Trophoblast cell (in vitro differentiated cells and primary cell): Measurements from ENCODE around the gene ZNF462.

ENCODE experiments used
- DNase-seq, 2 donors: peaks; one replicate each; pipeline ENCODE4 v3.0.0-alpha.2; 2016
- H2AFZ ChIP-seq: 2 replicates; pipeline ENCODE4 v1.6.1; 2013; ENCODE audit warnings: low read length, moderate library complexity, mild to moderate bottlenecking; ENCODE audit not compliant: insufficient read depth, poor library complexity
- H2AK5ac ChIP-seq: 2 replicates; pipeline ENCODE4 v1.6.1; 2013; ENCODE audit warnings: mild to moderate bottlenecking, low read length
- H2BK120ac ChIP-seq: 2 replicates; pipeline ENCODE4 v1.6.1; 2013; ENCODE audit warnings: low read length, mild to moderate bottlenecking, moderate library complexity; ENCODE audit not compliant: insufficient read depth, poor library complexity
- H2BK12ac ChIP-seq: 2 replicates; pipeline ENCODE4 v1.6.1; 2013; ENCODE audit warnings: mild to moderate bottlenecking, low read length, moderate library complexity
- H2BK5ac ChIP-seq: 2 replicates; pipeline ENCODE4 v1.6.1; 2013; ENCODE audit warnings: low read length, low read depth, moderate library complexity, mild to moderate bottlenecking; ENCODE audit not compliant: poor library complexity
- H3K14ac ChIP-seq: 2 replicates; pipeline ENCODE4 v1.6.1; 2013; ENCODE audit warnings: mild to moderate bottlenecking, low read length
- H3K18ac ChIP-seq: 2 replicates; pipeline ENCODE4 v1.6.1; 2013; ENCODE audit warnings: mild to moderate bottlenecking, low read length
- H3K23ac ChIP-seq: 2 replicates; pipeline ENCODE4 v1.6.1; 2013; ENCODE audit warnings: low read length
- H3K27ac ChIP-seq: 2 replicates; pipeline ENCODE4 v1.5.1; 2013; ENCODE audit warnings: low read depth, mild to moderate bottlenecking, inconsistent platforms, low read length, moderate library complexity
- H3K27me3 ChIP-seq: 2 replicates; pipeline ENCODE4 v1.6.1; 2013; ENCODE audit warnings: inconsistent platforms, mild to moderate bottlenecking, low read length, moderate library complexity; ENCODE audit not compliant: insufficient read depth
- H3K36me3 ChIP-seq, 2 experiments: 1 replicate in 1 of 2; 2 replicates in 1 of 2; pipeline ENCODE4 v1.6.1; 2013; ENCODE audit warnings: low read length in 2 of 2, mild to moderate bottlenecking in 2 of 2, moderate library complexity in 1 of 2; ENCODE audit not compliant: insufficient read depth in 2 of 2, control insufficient read depth in 1 of 2
- H3K4ac ChIP-seq: 2 replicates; pipeline ENCODE4 v1.6.1; 2013; ENCODE audit warnings: low read depth, mild to moderate bottlenecking, low read length, moderate library complexity
- H3K4me1 ChIP-seq, 2 experiments: 1 replicate in 1 of 2; 2 replicates in 1 of 2; pipeline ENCODE4 v1.6.1; 2013; ENCODE audit warnings: low read length in 2 of 2, mild to moderate bottlenecking in 2 of 2, moderate library complexity in 1 of 2; ENCODE audit not compliant: insufficient read depth in 2 of 2, control insufficient read depth in 1 of 2
- H3K4me2 ChIP-seq: 2 replicates; pipeline ENCODE4 v1.6.1; 2013; ENCODE audit warnings: inconsistent platforms, mild to moderate bottlenecking, low read length, moderate library complexity
- H3K4me3 ChIP-seq: 2 replicates; pipeline ENCODE4 v1.5.1; 2013; ENCODE audit warnings: mild to moderate bottlenecking, low read depth, low read length, inconsistent platforms
- H3K79me1 ChIP-seq: one replicate; pipeline ENCODE4 v1.6.1; 2013; ENCODE audit warnings: low read length
- H3K79me2 ChIP-seq: 2 replicates; pipeline ENCODE4 v1.6.1; 2013; ENCODE audit warnings: low read length, mild to moderate bottlenecking; ENCODE audit not compliant: control insufficient read depth, insufficient read depth, poor library complexity
- H3K9ac ChIP-seq: 2 replicates; pipeline ENCODE4 v1.6.1; 2013; ENCODE audit warnings: mild to moderate bottlenecking, low read length
- H3K9me3 ChIP-seq: 2 replicates; pipeline ENCODE4 v1.6.1; 2013; ENCODE audit warnings: low read depth, mild to moderate bottlenecking, control low read depth, inconsistent platforms, low read length; ENCODE audit not compliant: insufficient read depth
- H4K12ac ChIP-seq: 2 replicates; pipeline ENCODE4 v1.6.1; 2013; ENCODE audit warnings: low read depth, mild to moderate bottlenecking, low read length, moderate library complexity
- H4K8ac ChIP-seq: 2 replicates; pipeline ENCODE4 v1.6.1; 2013; ENCODE audit warnings: low read depth, mild to moderate bottlenecking, low read length, moderate library complexity
- H4K91ac ChIP-seq: one replicate; pipeline ENCODE4 v1.6.1; 2013; ENCODE audit warnings: low read depth, mild to moderate bottlenecking, low read length, moderate library complexity
- WGBS: extraction: QIAGEN DNeasy Blood & Tissue Kit; methylation state at CpG from one replicate; pipeline ENCODE4 v1.1.7; 2013; ENCODE audit warnings: missing lambda C conversion rate; ENCODE audit not compliant: insufficient read length, insufficient coverage; ENCODE audit errors: extremely low coverage; 5-methylcytosine and 5-hydroxymethylcytosine counted together

ZNF462 gene

GRCh38 chr9:106869028-106869427 lies 6.1 kb downstream of the ZNF462 start:
- Histone ChIP-seq H2BK5ac (no peak overlapping the region), H3K4ac (peak overlapping the region; percentile 25), H3K79me1 (peaks cover 7% of the 10 kb centered on the region), H2BK120ac (no peak overlapping the region), H3K36me3 (peaks cover 0 to 3% of the 10 kb centered on the region in 2 experiments), H2AK5ac (no peak overlapping the region), H2BK12ac (no peak overlapping the region), H4K12ac (no peak overlapping the region), H3K4me1 (peaks cover 9 to 10% of the 10 kb centered on the region in 2 experiments), H2AFZ (no peak overlapping the region), H3K14ac (no peak overlapping the region), H3K27ac (no peak overlapping the region), H3K18ac (no peak overlapping the region), H3K27me3 (no peaks in the 10 kb centered on the region), H3K4me2 (no peak overlapping the region), H4K91ac (no peak overlapping the region), H3K79me2 (peaks cover 16% of the 10 kb centered on the region), H3K4me3 (no peak overlapping the region), H4K8ac (no peak overlapping the region), H3K9me3 (no peaks in the 10 kb centered on the region), H3K9ac (no peak overlapping the region), H3K23ac (no peak overlapping the region)
- no CpG with 5 or more reads among the region's 2 CpGs for WGBS
- no peak for DNase-seq

GRCh38 chr9:106869458-106869857 lies 6.5 kb downstream of the ZNF462 start:
- Histone ChIP-seq H2BK5ac (no peak overlapping the region), H3K4me2 (no peak overlapping the region), H3K36me3 (peaks cover 0 to 3% of the 10 kb centered on the region in 2 experiments), H2BK120ac (no peak overlapping the region), H3K9me3 (no peaks in the 10 kb centered on the region), H3K18ac (no peak overlapping the region), H4K12ac (no peak overlapping the region), H4K91ac (no peak overlapping the region), H3K4me3 (no peak overlapping the region), H3K4me1 (peaks cover 9 to 10% of the 10 kb centered on the region in 2 experiments), H3K14ac (no peak overlapping the region), H3K23ac (no peak overlapping the region), H3K27me3 (no peaks in the 10 kb centered on the region), H3K79me2 (peaks cover 14% of the 10 kb centered on the region), H2BK12ac (no peak overlapping the region), H3K27ac (no peak overlapping the region), H3K79me1 (peaks cover 3% of the 10 kb centered on the region), H3K4ac (no peak overlapping the region), H3K9ac (no peak overlapping the region), H2AFZ (no peak overlapping the region), H2AK5ac (no peak overlapping the region), H4K8ac (no peak overlapping the region)
- no CpG with 5 or more reads among the region's 3 CpGs for WGBS
- DNase-seq: peak in 1 of 2 donors; percentile 37

- H3K4ac ChIP-seq: peak overlapping the region; percentile 19
- peaks cover 10% of the 10 kb centered on the region for H3K79me2 ChIP-seq
- no peak overlapping the region for H3K4me3 ChIP-seq
- H3K18ac ChIP-seq: no peak overlapping the region
- H2BK5ac ChIP-seq: no peak overlapping the region
- no peak overlapping the region for H4K91ac ChIP-seq
- no peak overlapping the region for H3K27ac ChIP-seq
- no peak overlapping the region for H2BK12ac ChIP-seq
- no peak overlapping the region for H2AFZ ChIP-seq
- WGBS: no CpG with 5 or more reads among the region's 5 CpGs
- H3K4me1 ChIP-seq: peaks cover 9 to 13% of the 10 kb centered on the region in 2 experiments
- H3K9me3 ChIP-seq: no peaks in the 10 kb centered on the region
- H4K8ac ChIP-seq: no peak overlapping the region
- no peak overlapping the region for H2BK120ac ChIP-seq
- H4K12ac ChIP-seq: no peak overlapping the region
- peaks cover 0 to 3% of the 10 kb centered on the region in 2 experiments for H3K36me3 ChIP-seq
- no peak overlapping the region for H3K4me2 ChIP-seq
- no peaks in the 10 kb centered on the region for H3K79me1 ChIP-seq
- no peak overlapping the region for H3K9ac ChIP-seq
- H3K23ac ChIP-seq: no peak overlapping the region
- DNase-seq: no peak
- H2AK5ac ChIP-seq: no peak overlapping the region
- no peaks in the 10 kb centered on the region for H3K27me3 ChIP-seq
- H3K14ac ChIP-seq: no peak overlapping the region
These were observed 9.7 kb downstream of the ZNF462 start for GRCh38 chr9:106872641-106873040.

- H3K4me1 ChIP-seq: peaks cover 8 to 18% of the 10 kb centered on the region in 2 experiments
- H3K23ac ChIP-seq: no peak overlapping the region
- no CpG with 5 or more reads among the region's 3 CpGs for WGBS
- H4K12ac ChIP-seq: no peak overlapping the region
- H2AFZ ChIP-seq: no peak overlapping the region
- peaks cover 0 to 3% of the 10 kb centered on the region in 2 experiments for H3K36me3 ChIP-seq
- H2BK120ac ChIP-seq: no peak overlapping the region
- no peak overlapping the region for H3K4me2 ChIP-seq
- H2AK5ac ChIP-seq: no peak overlapping the region
- H3K79me2 ChIP-seq: peaks cover 7% of the 10 kb centered on the region
- no peak overlapping the region for H2BK12ac ChIP-seq
- H3K4ac ChIP-seq: no peak overlapping the region
- H3K14ac ChIP-seq: no peak overlapping the region
- H3K18ac ChIP-seq: no peak overlapping the region
- H3K9me3 ChIP-seq: no peaks in the 10 kb centered on the region
- no peaks in the 10 kb centered on the region for H3K27me3 ChIP-seq
- H3K4me3 ChIP-seq: no peak overlapping the region
- H3K79me1 ChIP-seq: no peaks in the 10 kb centered on the region
- no peak overlapping the region for H3K9ac ChIP-seq
- DNase-seq: no peak
- H3K27ac ChIP-seq: no peak overlapping the region
- no peak overlapping the region for H4K8ac ChIP-seq
- no peak overlapping the region for H2BK5ac ChIP-seq
- H4K91ac ChIP-seq: no peak overlapping the region
These were observed 11.1 kb downstream of the ZNF462 start for GRCh38 chr9:106874031-106874430.
